OCI-LY3 (cell line): ENCODE data around the gene ALDH1A3.

ENCODE experiments used
- H2AFZ ChIP-seq: fragments of 200-600, 300-600 bp; shearing (Covaris generic); 2 replicates; pipeline ENCODE4 v1.6.0; 2014; ENCODE audit warnings: antibody characterized with exemption, low read depth, low read length
- H3K27ac ChIP-seq: fragments of 200-600, 300-600 bp; sonication (generic); 2 replicates; pipeline ENCODE4 v1.5.1; 2014; ENCODE audit warnings: mild to moderate bottlenecking, low read length, moderate library complexity, mixed read lengths
- H3K27me3 ChIP-seq: fragments of 200-600, 300-600 bp; sonication (generic); 2 replicates; pipeline ENCODE4 v1.6.1; 2014; ENCODE audit warnings: low read depth, low read length, mixed read lengths
- H3K36me3 ChIP-seq: fragments of 200-600, 300-600 bp; sonication (generic); replicated peaks from 2 replicates; pipeline ENCODE3; 2014; ENCODE audit warnings: low read depth, low read length, mixed read lengths
- H3K4me1 ChIP-seq: fragments of 300-600, 200-600 bp; sonication (generic); 2 replicates; pipeline ENCODE4 v1.6.1; 2014; ENCODE audit warnings: low read length, mixed read lengths
- H3K4me2 ChIP-seq: fragments of 200-600, 300-600 bp; sonication (generic); 2 replicates; pipeline ENCODE4 v1.6.1; 2014; ENCODE audit warnings: low read length, mixed read lengths
- H3K4me3 ChIP-seq: fragments of 300-600, 200-600 bp; sonication (generic); 2 replicates; pipeline ENCODE4 v1.5.1; 2014; ENCODE audit warnings: antibody characterized with exemption, mild to moderate bottlenecking, low read length, moderate library complexity
- H3K79me2 ChIP-seq: fragments of 300-600, 200-600 bp; shearing (Covaris generic); 2 replicates; pipeline ENCODE4 v1.6.1; 2014; ENCODE audit warnings: mild to moderate bottlenecking, low read length, mixed read lengths
- H3K9ac ChIP-seq: fragments of 300-600, 200-600 bp; shearing (Covaris generic); 2 replicates; pipeline ENCODE4 v1.6.0; 2014; ENCODE audit warnings: mild to moderate bottlenecking, low read length, moderate library complexity
- H3K9me3 ChIP-seq: fragments of 200-600, 300-600 bp; shearing (Covaris generic); 2 replicates; pipeline ENCODE4 v1.6.1; 2014; ENCODE audit warnings: low read length, mixed read lengths; ENCODE audit not compliant: insufficient read depth
- H4K20me1 ChIP-seq: fragments of 200-600, 300-600 bp; sonication (generic); 2 replicates; pipeline ENCODE4 v1.6.1; 2016; ENCODE audit warnings: low read length, mixed read lengths; ENCODE audit not compliant: insufficient read depth
- EZH2phosphoT487 ChIP-seq: fragments of 200-600 bp; shearing (Covaris generic); IDR thresholded peaks from 2 replicates; pipeline ENCODE4 v1.6.1; 2018; ENCODE audit warnings: antibody characterized with exemption, mixed run types, low read depth
- TF ChIP-seq, protein P1 (sequence below): fragments of 200-600, 300-600 bp; sonication (generic); IDR thresholded peaks from 2 replicates; pipeline ENCODE4 v1.5.1; 2014; ENCODE audit warnings: antibody characterized with exemption, low read length, low read depth

ALDH1A3 gene

DNA sequence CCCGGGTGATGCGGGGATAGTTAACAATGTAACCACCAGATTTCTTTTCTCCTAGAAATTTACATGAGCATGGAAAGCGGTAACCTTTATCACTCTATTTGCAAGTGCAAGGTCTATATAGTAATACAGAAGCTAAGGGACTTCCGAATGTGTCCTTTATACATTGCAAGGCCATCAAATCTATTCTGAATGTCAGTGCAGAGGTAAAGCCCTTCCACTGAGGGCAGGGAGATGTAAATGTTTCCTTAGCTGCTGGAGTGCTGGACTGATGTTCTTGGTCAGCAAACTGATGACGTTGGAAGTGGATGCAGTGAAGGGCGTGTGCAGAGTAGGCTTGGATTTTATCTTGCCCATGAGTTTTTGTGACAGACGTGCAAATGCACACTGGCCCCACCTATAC, 6.2 kb downstream of the ALDH1A3 start:
- Histone ChIP-seq H3K36me3 (no peaks in the 10 kb centered on the region), H3K27ac (no peak overlapping the region)

DNA sequence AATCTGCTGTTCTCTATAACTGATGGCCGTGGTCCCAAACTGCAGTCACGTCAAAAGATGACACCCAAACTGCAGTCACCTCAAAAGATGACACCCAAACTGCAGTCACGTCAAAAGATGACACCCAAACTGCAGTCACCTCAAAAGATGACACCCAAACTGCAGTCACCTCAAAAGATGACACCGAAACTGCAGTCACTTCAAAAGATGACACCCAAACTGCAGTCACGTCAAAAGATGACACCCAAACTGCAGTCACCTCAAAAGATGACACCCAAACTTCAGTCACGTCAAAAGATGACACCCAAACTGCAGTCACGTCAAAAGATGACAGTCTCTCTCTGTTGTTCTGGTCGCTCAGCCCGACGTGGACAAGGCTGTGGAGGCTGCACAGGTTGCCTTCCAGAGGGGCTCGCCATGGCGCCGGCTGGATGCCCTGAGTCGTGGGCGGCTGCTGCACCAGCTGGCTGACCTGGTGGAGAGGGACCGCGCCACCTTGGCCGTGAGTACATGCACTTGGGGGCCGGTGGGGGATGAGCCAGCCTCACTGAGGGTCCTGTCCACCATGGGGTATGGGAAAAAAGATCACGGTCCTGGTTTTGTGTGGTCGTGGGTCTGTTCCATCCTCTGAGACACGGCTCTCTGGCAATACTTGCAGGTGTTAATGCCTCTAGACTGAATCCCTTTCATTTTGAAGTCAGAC, 7.7 kb downstream of the ALDH1A3 start:
- peaks cover 38% of the 10 kb centered on the region for H3K27me3 ChIP-seq
- H3K9ac ChIP-seq, result no peak overlapping the region
- H3K9me3 ChIP-seq, result no peaks in the 10 kb centered on the region
- no peak for TF ChIP-seq EZH2phosphoT487
- TF ChIP-seq, protein P1, sequence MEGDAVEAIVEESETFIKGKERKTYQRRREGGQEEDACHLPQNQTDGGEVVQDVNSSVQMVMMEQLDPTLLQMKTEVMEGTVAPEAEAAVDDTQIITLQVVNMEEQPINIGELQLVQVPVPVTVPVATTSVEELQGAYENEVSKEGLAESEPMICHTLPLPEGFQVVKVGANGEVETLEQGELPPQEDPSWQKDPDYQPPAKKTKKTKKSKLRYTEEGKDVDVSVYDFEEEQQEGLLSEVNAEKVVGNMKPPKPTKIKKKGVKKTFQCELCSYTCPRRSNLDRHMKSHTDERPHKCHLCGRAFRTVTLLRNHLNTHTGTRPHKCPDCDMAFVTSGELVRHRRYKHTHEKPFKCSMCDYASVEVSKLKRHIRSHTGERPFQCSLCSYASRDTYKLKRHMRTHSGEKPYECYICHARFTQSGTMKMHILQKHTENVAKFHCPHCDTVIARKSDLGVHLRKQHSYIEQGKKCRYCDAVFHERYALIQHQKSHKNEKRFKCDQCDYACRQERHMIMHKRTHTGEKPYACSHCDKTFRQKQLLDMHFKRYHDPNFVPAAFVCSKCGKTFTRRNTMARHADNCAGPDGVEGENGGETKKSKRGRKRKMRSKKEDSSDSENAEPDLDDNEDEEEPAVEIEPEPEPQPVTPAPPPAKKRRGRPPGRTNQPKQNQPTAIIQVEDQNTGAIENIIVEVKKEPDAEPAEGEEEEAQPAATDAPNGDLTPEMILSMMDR, result no peak
- H3K79me2 ChIP-seq, result no peaks in the 10 kb centered on the region
- no peaks in the 10 kb centered on the region for H3K36me3 ChIP-seq
- no peak overlapping the region for H3K4me3 ChIP-seq
- no peak overlapping the region for H2AFZ ChIP-seq
- no peaks in the 10 kb centered on the region; the same call in 1 of the 2 replicates for H3K4me1 ChIP-seq
- H3K27ac ChIP-seq, result no peak overlapping the region
- H3K4me2 ChIP-seq, result no peak overlapping the region
- H4K20me1 ChIP-seq, result no peaks in the 10 kb centered on the region

More for the DNA sequence above, 6.2 kb downstream of the ALDH1A3 start:
- Histone ChIP-seq H2AFZ (no peak overlapping the region), H3K27me3 (peaks cover 33% of the 10 kb centered on the region), H3K4me3 (no peak overlapping the region), H3K9ac (no peak overlapping the region), H4K20me1 (no peaks in the 10 kb centered on the region), H3K9me3 (no peaks in the 10 kb centered on the region), H3K4me2 (no peak overlapping the region), H3K4me1 (no peaks in the 10 kb centered on the region; the same call in 1 of the 2 replicates), H3K79me2 (no peaks in the 10 kb centered on the region)
- no peak for TF ChIP-seq EZH2phosphoT487
- TF ChIP-seq, protein P1, result no peak

DNA sequence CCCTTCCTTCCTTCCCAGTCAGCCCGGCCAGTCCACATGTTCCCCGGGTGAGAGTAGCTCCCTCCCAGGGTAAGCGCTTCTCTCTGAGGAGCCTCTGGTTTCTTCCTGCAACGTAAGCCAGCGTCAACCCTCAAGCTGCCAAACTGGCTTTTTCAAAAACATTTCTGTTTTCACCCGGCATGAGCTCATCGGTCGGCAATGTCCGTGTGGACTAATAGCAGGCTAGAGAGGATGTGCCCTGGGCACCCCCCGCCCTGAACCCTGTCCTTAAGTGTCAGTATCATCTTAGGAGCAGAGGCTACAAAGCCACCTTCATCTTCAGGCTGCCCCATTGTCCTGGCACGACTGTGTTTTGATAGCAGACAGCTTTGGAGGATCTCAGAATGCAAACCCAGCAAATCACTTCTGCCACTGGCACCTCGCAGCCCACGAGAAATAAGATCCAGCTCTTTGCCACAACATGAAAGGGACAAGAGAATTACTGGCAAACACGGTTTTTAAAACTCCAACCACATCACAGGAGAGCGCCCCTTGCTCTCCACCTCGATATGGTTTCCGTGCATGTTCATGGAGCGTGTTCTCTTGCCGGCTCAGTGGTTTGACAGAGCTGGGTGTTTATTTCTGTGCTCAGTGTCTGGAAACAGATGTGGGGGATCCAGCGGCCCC, 9.9 kb downstream of the ALDH1A3 start:
- peaks cover 47% of the 10 kb centered on the region for H3K27me3 ChIP-seq
- H3K36me3 ChIP-seq, result no peaks in the 10 kb centered on the region
- H3K4me1 ChIP-seq, result no peaks in the 10 kb centered on the region; the same call in 1 of the 2 replicates
- no peak overlapping the region for H3K27ac ChIP-seq
- H3K4me3 ChIP-seq, result no peak overlapping the region
- no peaks in the 10 kb centered on the region for H4K20me1 ChIP-seq
- no peak overlapping the region for H3K9ac ChIP-seq
- H2AFZ ChIP-seq, result no peak overlapping the region
- H3K4me2 ChIP-seq, result no peak overlapping the region
- TF ChIP-seq, protein P1, result no peak
- no peaks in the 10 kb centered on the region for H3K79me2 ChIP-seq
- H3K9me3 ChIP-seq, result no peaks in the 10 kb centered on the region

DNA sequence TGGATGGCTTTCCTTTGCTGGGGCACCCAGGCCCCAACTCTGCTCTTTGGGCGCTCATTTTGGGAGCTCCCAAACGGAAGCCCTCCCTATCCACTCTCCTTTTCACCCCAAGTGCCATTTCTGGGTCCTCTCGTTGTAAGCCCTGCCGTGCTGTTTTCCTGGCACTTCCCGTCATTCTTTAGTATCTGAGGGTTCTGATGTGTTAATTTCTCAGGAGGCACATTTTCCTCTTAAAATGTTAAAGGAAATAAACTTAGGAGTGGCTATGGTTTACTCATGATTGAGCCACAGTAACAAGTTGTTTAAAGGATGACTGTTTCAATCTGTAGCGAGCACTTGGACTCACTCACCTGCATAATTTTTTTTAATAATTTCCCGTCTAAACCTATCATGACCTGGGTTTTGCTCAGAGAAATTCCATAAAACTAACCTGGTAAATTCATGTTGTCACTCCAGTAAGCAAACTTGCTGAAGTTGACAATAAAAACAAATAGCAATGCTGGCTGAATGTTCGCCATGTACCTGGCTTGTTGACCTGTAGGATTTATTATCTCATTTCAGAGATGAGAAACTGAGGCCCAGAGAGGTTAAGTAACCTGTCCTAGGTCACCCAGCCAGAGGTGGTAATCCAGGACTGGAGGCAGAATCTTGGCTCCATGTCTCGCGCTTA, 10.6 kb downstream of the ALDH1A3 start:
- Histone ChIP-seq H3K4me1 (no peaks in the 10 kb centered on the region; the same call in 1 of the 2 replicates), H3K79me2 (no peaks in the 10 kb centered on the region), H4K20me1 (no peaks in the 10 kb centered on the region), H3K27ac (no peak overlapping the region), H2AFZ (no peak overlapping the region), H3K9ac (no peak overlapping the region), H3K4me3 (no peak overlapping the region), H3K9me3 (no peaks in the 10 kb centered on the region), H3K4me2 (no peak overlapping the region), H3K36me3 (no peaks in the 10 kb centered on the region), H3K27me3 (peaks cover 47% of the 10 kb centered on the region)
- TF ChIP-seq, protein P1, result no peak
- TF ChIP-seq EZH2phosphoT487, result no peak
